ENCODE data around the gene C10orf105. TPM values are rescaled to one million over a fixed set of nuclear protein-coding genes. Genes with fewer than 3 reads are reported as not detected.

Gene C10orf105
- total and polyA plus RNA-seq, 2 of the 8 experiments (the other 6 are each of a cell fraction or from before 2014, with no cell fraction given) = 0.71 to 0.73 TPM

GRCh38 chr10:71747039-71747531, 27.5 kb upstream of the C10orf105 start (continued):
- TF ChIP-seq CHD7 (IDR thresholded peaks at IDR 0.05; ENCODE audit: insufficient replicate concordance, low read length) (no peak), SP1 (IDR thresholded peaks at IDR 0.05; ENCODE audit: low read depth, low read length) (no peak), BACH1 (IDR thresholded peaks at IDR 0.05; ENCODE audit: low read length) (no peak), CREB1 (IDR thresholded peaks at IDR 0.05) (no peak), NRF1 (IDR thresholded peaks at IDR 0.05; ENCODE audit: low read depth, low read length) (no peak), SRF (IDR thresholded peaks at IDR 0.05; ENCODE audit: low read depth, low read length) (no peak), YY1 (IDR thresholded peaks at IDR 0.05; ENCODE audit: low read depth, low read length) (no peak), ATF2 (IDR thresholded peaks at IDR 0.05; ENCODE audit: low read length) (no peak), TEAD4 (IDR thresholded peaks at IDR 0.05; ENCODE audit: low read depth, low read length) (no peak)
